ENCODE data around the gene LRMDA.

DNA sequence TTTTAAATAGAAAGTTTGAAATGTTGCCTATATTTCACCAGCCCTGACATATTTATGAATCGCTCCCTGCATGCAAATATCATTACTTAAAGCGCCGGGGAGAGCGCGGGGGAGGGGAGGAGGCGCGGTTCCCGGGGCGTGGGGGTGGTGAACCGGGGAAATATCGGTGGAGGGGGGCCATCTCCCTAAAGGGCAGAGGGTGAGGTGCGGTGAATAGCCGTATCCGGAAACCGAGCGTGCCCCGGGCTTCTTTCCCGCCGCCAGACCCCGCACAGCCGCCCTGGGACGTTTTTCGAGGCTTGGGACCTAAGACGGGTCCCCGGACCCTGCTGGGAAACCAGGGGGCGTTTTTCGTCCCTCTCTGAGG is 22.9 kb upstream of the LRMDA start:
- TF ChIP-seq, protein P1, sequence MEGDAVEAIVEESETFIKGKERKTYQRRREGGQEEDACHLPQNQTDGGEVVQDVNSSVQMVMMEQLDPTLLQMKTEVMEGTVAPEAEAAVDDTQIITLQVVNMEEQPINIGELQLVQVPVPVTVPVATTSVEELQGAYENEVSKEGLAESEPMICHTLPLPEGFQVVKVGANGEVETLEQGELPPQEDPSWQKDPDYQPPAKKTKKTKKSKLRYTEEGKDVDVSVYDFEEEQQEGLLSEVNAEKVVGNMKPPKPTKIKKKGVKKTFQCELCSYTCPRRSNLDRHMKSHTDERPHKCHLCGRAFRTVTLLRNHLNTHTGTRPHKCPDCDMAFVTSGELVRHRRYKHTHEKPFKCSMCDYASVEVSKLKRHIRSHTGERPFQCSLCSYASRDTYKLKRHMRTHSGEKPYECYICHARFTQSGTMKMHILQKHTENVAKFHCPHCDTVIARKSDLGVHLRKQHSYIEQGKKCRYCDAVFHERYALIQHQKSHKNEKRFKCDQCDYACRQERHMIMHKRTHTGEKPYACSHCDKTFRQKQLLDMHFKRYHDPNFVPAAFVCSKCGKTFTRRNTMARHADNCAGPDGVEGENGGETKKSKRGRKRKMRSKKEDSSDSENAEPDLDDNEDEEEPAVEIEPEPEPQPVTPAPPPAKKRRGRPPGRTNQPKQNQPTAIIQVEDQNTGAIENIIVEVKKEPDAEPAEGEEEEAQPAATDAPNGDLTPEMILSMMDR (IDR thresholded peaks at IDR 0.05): no peak
- no peak for TF ChIP-seq POLR2A (IDR thresholded peaks at IDR 0.05)

All from adrenal gland (tissue), 5 donors.